ENCODE measurements around the gene ITPRID2.

- TF ChIP-seq EZH2 (IDR thresholded peaks at IDR 0.05; ENCODE audit: low read depth) = no peak
- TF ChIP-seq CTCF (conservative IDR thresholded peaks at IDR 0.05) = no peak
Measured at GRCh38 chr2:181858600-181858999, 32.9 kb upstream of the ITPRID2 start.

Data from PC-9 (cell line).